Neuronal stem cell (in vitro differentiated cells): ENCODE results near the gene BFSP1.

Experiments used
- DNase-seq: peaks from one replicate; pipeline ENCODE4 v3.0.0-alpha.2; 2013; ENCODE audit warnings: low spot score
- H2AFZ ChIP-seq: one replicate; pipeline ENCODE4 v1.6.1; 2013; ENCODE audit warnings: mild to moderate bottlenecking, low read length, inconsistent platforms
- H2AK5ac ChIP-seq: 2 replicates; pipeline ENCODE4 v1.6.1; 2013; ENCODE audit warnings: low read depth, mild to moderate bottlenecking, inconsistent platforms, low read length, moderate library complexity, mixed read lengths
- H2BK120ac ChIP-seq: 2 replicates; pipeline ENCODE4 v1.6.1; 2013; ENCODE audit warnings: low read depth, mild to moderate bottlenecking, inconsistent platforms, low read length, moderate library complexity, mixed read lengths
- H2BK12ac ChIP-seq: one replicate; pipeline ENCODE4 v1.6.1; 2013; ENCODE audit warnings: low read length, inconsistent platforms
- H2BK15ac ChIP-seq: 2 replicates; pipeline ENCODE4 v1.6.1; 2013; ENCODE audit warnings: mild to moderate bottlenecking, low read length, inconsistent platforms, mixed read lengths
- H2BK5ac ChIP-seq: one replicate; pipeline ENCODE4 v1.6.1; 2013; ENCODE audit warnings: inconsistent platforms, mild to moderate bottlenecking, low read length, moderate library complexity
- H3K14ac ChIP-seq: one replicate; pipeline ENCODE4 v1.6.1; 2013; ENCODE audit warnings: low read length, inconsistent platforms
- H3K18ac ChIP-seq: 2 replicates; pipeline ENCODE4 v1.6.1; 2013; ENCODE audit warnings: low read length, inconsistent platforms
- H3K23ac ChIP-seq: 2 replicates; pipeline ENCODE4 v1.6.1; 2013; ENCODE audit warnings: low read depth, mild to moderate bottlenecking, mixed read lengths, low read length, inconsistent platforms; ENCODE audit not compliant: poor library complexity
- H3K27ac ChIP-seq: replicated peaks from 3 replicates; pipeline ENCODE4 v1.5.1; 2013; ENCODE audit warnings: low read length, inconsistent platforms
- H3K27me3 ChIP-seq, 3 experiments: 2 replicates each; pipeline ENCODE4 v1.6.1; 2013; ENCODE audit warnings: low read length in 3 of 3, mild to moderate bottlenecking in 2 of 3, inconsistent platforms in 1 of 3, low read depth in 1 of 3, mixed read lengths in 1 of 3, moderate library complexity in 1 of 3; ENCODE audit not compliant: control insufficient read depth in 3 of 3, insufficient read depth in 3 of 3
- H3K36me3 ChIP-seq, 2 donors: replicated peaks in 1 of 2; 2 replicates each; pipeline ENCODE4 v1.6.1; 2013; ENCODE audit warnings: low read length in 2 of 2; ENCODE audit not compliant: control insufficient read depth in 2 of 2, insufficient read depth in 2 of 2
- H3K4ac ChIP-seq: 2 replicates; pipeline ENCODE4 v1.6.1; 2013; ENCODE audit warnings: inconsistent platforms, mild to moderate bottlenecking, low read length, moderate library complexity
- H3K4me1 ChIP-seq, 2 donors: 1 replicate in 1 of 2; 2 replicates in 1 of 2; pipeline ENCODE4 v1.6.1; 2013; ENCODE audit warnings: low read length in 2 of 2, low read depth in 1 of 2; ENCODE audit not compliant: control insufficient read depth in 2 of 2, insufficient read depth in 1 of 2
- H3K4me2 ChIP-seq: one replicate; pipeline ENCODE4 v1.6.1; 2013; ENCODE audit warnings: mild to moderate bottlenecking, low read length, inconsistent platforms; ENCODE audit not compliant: insufficient read depth, poor library complexity, severe bottlenecking
- H3K4me3 ChIP-seq, 2 donors: 2 replicates each; pipeline ENCODE4 v1.5.1; 2013; ENCODE audit warnings: low read length in 2 of 2, mild to moderate bottlenecking in 2 of 2, inconsistent platforms in 1 of 2, moderate library complexity in 1 of 2
- H3K79me1 ChIP-seq: one replicate; pipeline ENCODE4 v1.6.1; 2013; ENCODE audit warnings: low read depth, mild to moderate bottlenecking, inconsistent platforms, low read length, moderate library complexity
- H3K9ac ChIP-seq: one replicate; pipeline ENCODE4 v1.6.1; 2013; ENCODE audit warnings: mild to moderate bottlenecking, low read depth, low read length, inconsistent platforms; ENCODE audit not compliant: poor library complexity
- H3K9me3 ChIP-seq, 2 donors: replicated peaks in 1 of 2; 2 replicates each; pipeline versions ENCODE3 to v1.6.1; 2013; ENCODE audit warnings: low read length in 2 of 2, mild to moderate bottlenecking in 2 of 2, inconsistent platforms in 1 of 2, low read depth in 1 of 2, mixed read lengths in 1 of 2, moderate library complexity in 1 of 2; ENCODE audit not compliant: control insufficient read depth in 2 of 2, insufficient read depth in 1 of 2
- H4K8ac ChIP-seq: one replicate; pipeline ENCODE4 v1.6.1; 2013; ENCODE audit warnings: low read depth, mild to moderate bottlenecking, inconsistent platforms, low read length, moderate library complexity
- H4K91ac ChIP-seq: one replicate; pipeline ENCODE4 v1.6.1; 2013; ENCODE audit warnings: low read length, low read depth, mild to moderate bottlenecking, inconsistent platforms; ENCODE audit not compliant: poor library complexity
- WGBS, 2 donors: extraction: QIAGEN DNeasy Blood & Tissue Kit; methylation state at CpG; one replicate each; pipeline ENCODE4 v1.1.7; 2013; ENCODE audit warnings: missing lambda C conversion rate in 2 of 2, mixed read lengths in 1 of 2; ENCODE audit not compliant: insufficient read length in 2 of 2, insufficient replicate concordance in 1 of 2; ENCODE audit errors: extremely low coverage in 2 of 2; 5-methylcytosine and 5-hydroxymethylcytosine counted together

Gene BFSP1

DNA sequence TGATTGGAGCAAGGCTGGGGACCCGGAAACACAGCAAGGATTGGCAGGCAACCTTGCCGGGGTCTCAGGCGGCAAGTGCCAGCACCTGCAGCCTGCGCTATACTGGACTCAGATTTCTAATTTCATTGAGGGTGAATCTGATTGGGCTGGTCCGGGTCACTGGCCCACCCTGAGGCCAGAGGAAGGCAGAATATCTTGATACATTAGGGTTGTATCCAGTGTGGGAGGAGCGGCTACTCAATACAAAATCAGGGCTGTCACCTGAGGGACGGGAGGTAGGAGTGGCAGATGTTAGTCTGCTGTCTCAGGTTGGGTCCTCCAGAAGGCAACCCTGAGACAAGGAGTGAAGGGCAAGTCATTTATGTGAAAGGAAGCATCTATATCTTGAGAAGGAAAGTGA lies 40.7 kb downstream of the BFSP1 start:
- Histone ChIP-seq H3K4me2 (no peak overlapping the region), H3K4ac (no peak overlapping the region), H2BK12ac (no peak overlapping the region), H3K79me1 (no peaks in the 10 kb centered on the region), H2BK15ac (no peak overlapping the region), H3K14ac (no peak overlapping the region), H4K8ac (no peak overlapping the region), H3K9me3 (no peaks in the 10 kb centered on the region), H3K18ac (no peak overlapping the region), H3K4me3 (no peak overlapping the region), H3K23ac (no peak overlapping the region), H2BK5ac (no peak overlapping the region), H2AFZ (no peak overlapping the region), H3K9ac (no peak overlapping the region), H2BK120ac (no peak overlapping the region), H3K36me3 (no peaks in the 10 kb centered on the region), H3K27me3 (peaks cover 0 to 21% (median 0%) of the 10 kb centered on the region in 3 experiments), H2AK5ac (no peak overlapping the region), H4K91ac (no peak overlapping the region), H3K27ac (no peak overlapping the region), H3K4me1 (no peaks in the 10 kb centered on the region)
- WGBS, 2 donors = no CpG with 5 or more reads among the region's 7 CpGs
- no peak for DNase-seq

DNA sequence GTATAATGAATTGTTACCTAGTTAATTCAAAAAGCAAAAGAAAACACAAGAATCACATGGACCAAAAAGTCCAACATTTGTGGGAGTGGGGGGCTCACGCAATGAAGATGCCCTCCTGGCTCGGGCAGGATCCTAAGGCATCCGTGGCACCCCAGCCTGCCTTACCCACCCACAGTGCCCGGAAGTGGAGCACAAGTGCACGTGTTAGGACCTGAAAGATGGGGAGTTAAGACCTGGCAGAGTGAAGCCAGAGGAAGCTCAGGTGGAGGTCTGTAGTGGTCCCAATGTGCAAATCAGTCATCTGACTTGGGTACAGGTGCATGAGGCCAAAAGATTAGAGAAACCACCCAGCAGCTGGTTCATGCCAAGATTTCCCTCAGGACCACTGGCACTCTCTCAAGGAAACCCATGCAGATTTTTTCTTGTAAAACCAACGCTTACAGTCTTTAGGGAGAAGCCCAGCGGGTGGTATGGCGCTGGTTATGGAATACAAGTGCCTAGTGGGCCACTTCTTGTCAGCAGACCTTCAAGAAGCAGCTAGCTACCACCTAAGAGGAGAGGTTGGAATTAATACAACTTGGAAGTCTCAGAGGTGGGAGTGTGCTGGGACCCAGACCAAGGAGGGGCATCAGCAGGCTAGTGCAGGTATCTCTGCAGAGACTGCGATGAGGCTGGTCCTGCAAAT lies 42.1 kb downstream of the BFSP1 start:
- H2BK12ac ChIP-seq = no peak overlapping the region
- H4K91ac ChIP-seq = no peak overlapping the region
- no peak overlapping the region for H4K8ac ChIP-seq
- H3K14ac ChIP-seq = no peak overlapping the region
- H2BK5ac ChIP-seq = no peak overlapping the region
- H3K23ac ChIP-seq = no peak overlapping the region
- no peak overlapping the region for H3K4ac ChIP-seq
- H3K4me3 ChIP-seq = no peak overlapping the region
- no peak overlapping the region for H2AK5ac ChIP-seq
- no peaks in the 10 kb centered on the region for H3K36me3 ChIP-seq
- H3K9me3 ChIP-seq = no peaks in the 10 kb centered on the region
- H3K9ac ChIP-seq = no peak overlapping the region
- no peak overlapping the region for H3K4me2 ChIP-seq
- H3K27ac ChIP-seq = no peak overlapping the region
- H3K79me1 ChIP-seq = no peaks in the 10 kb centered on the region
- H3K18ac ChIP-seq = no peak overlapping the region
- H2BK120ac ChIP-seq = no peak overlapping the region
- H2BK15ac ChIP-seq = no peak overlapping the region
- no peaks in the 10 kb centered on the region for H3K4me1 ChIP-seq
- no peak overlapping the region for H2AFZ ChIP-seq
- no CpG with 5 or more reads among the region's 9 CpGs for WGBS, 2 donors
- peaks cover 0 to 21% (median 0%) of the 10 kb centered on the region in 3 experiments for H3K27me3 ChIP-seq
- DNase-seq = no peak

DNA sequence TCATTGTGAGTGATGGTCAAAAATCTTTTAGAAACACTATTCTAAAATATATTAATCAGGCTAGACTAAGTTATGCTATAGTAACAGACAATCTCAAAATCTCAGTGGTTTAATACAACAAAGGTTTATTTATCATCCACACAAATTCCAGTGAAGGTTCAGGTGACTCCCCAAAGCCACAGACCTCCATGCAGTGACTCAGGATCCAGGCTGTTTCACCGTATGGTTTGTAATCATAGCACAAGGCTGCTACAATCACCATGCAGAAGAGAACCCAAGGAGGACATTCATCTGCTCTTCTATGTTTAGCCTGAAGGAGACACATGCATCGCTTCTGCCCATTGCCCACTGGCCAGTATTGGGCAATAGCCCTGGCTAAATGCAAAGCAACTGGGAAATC lies 46.2 kb downstream of the BFSP1 start:
- Histone ChIP-seq H3K14ac (no peak overlapping the region), H3K27me3 (peaks cover 0 to 8% (median 0%) of the 10 kb centered on the region in 3 experiments), H4K8ac (no peak overlapping the region), H3K23ac (no peak overlapping the region), H3K79me1 (no peaks in the 10 kb centered on the region), H3K18ac (no peak overlapping the region), H2BK120ac (no peak overlapping the region), H2AFZ (no peak overlapping the region), H3K4ac (no peak overlapping the region), H3K4me2 (no peak overlapping the region), H2BK12ac (no peak overlapping the region), H3K4me3 (no peak overlapping the region), H3K36me3 (no peaks in the 10 kb centered on the region), H2BK5ac (no peak overlapping the region), H3K9me3 (no peaks in the 10 kb centered on the region), H3K9ac (no peak overlapping the region), H3K4me1 (no peaks in the 10 kb centered on the region), H3K27ac (no peak overlapping the region), H2AK5ac (no peak overlapping the region), H4K91ac (no peak overlapping the region), H2BK15ac (no peak overlapping the region)
- whole genome bisulfite sequencing, 2 donors = no CpG with 5 or more reads among the region's 2 CpGs
- no peak for DNase-seq

DNA sequence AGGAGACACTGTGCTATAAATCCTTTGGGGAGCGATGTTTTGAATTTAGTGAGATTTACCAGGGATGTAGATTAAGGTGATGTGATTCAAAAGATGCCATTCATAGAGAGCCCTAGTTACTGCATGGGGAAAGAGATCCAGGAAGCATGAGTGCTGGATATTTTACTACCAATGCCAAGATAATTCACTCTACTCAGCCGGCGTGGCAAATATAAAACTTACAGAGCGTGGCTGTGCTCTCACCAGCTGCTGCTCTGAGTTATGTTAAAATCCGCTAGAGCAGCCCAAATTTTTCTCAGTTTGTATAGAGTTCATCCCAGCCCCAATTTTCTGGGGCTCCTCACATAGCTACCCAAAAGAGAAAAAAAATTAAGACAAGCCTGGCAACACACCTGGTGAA lies 48.6 kb downstream of the BFSP1 start:
- Histone ChIP-seq H3K79me1 (no peaks in the 10 kb centered on the region), H3K4ac (no peak overlapping the region), H2BK120ac (no peak overlapping the region), H3K4me1 (no peaks in the 10 kb centered on the region), H3K27ac (no peak overlapping the region), H3K4me2 (no peak overlapping the region), H2AFZ (no peak overlapping the region), H4K91ac (no peak overlapping the region), H3K9ac (no peak overlapping the region), H3K9me3 (no peaks in the 10 kb centered on the region), H4K8ac (no peak overlapping the region), H2AK5ac (no peak overlapping the region), H2BK12ac (no peak overlapping the region), H3K23ac (no peak overlapping the region), H2BK5ac (no peak overlapping the region), H3K36me3 (no peaks in the 10 kb centered on the region), H2BK15ac (no peak overlapping the region), H3K4me3 (no peak overlapping the region), H3K27me3 (peaks cover 0 to 4% (median 0%) of the 10 kb centered on the region in 3 experiments), H3K14ac (no peak overlapping the region), H3K18ac (no peak overlapping the region)
- no CpG with 5 or more reads among the region's 5 CpGs for WGBS, 2 donors
- no peak for DNase-seq
